Heart right ventricle (tissue), 16 donors: ENCODE measurements around the gene MFRP. TPM values are rescaled to one million over a fixed set of nuclear protein-coding genes. Genes with fewer than 3 reads are reported as not detected.

Experiments used
- ATAC-seq, 8 donors: fragments of 200-7000 bp; cut with Tn5 transposase; one replicate each; pipeline ENCODE4 v1.9.1; 2020; ENCODE audit warnings: mild to moderate bottlenecking in 8 of 8, moderate library complexity in 8 of 8, moderate number of reproducible peaks in 1 of 8
- DNase-seq, 2 donors: peaks; one replicate each; pipeline ENCODE4 v3.0.0-alpha.2; 2020
- H3K27ac ChIP-seq, 10 donors: fragments of 200-600 bp; sonication (generic) in 2 of 10; one replicate each; pipeline versions ENCODE4 v1.5.0 to v1.8.0; 2020 to 2022; ENCODE audit warnings: mild to moderate bottlenecking in 3 of 10
- H3K27me3 ChIP-seq, 7 donors: fragments of 200-600 bp; one replicate each; pipeline ENCODE4 v1.8.0; 2021 to 2022; ENCODE audit warnings: mild to moderate bottlenecking in 2 of 7
- H3K36me3 ChIP-seq, 9 donors: fragments of 200-600 bp; sonication (generic) in 1 of 9; one replicate each; pipeline versions ENCODE4 v1.5.0 to v1.8.0; 2020 to 2022; ENCODE audit warnings: mild to moderate bottlenecking in 2 of 9
- H3K4me1 ChIP-seq, 9 donors: fragments of 200-600 bp; sonication (generic) in 1 of 9; one replicate each; pipeline versions ENCODE4 v1.5.0 to v1.8.0; 2020 to 2022; ENCODE audit warnings: mild to moderate bottlenecking in 4 of 9
- H3K4me3 ChIP-seq, 10 donors: fragments of 200-600 bp; sonication (generic) in 2 of 10; one replicate each; pipeline versions ENCODE4 v1.5.0 to v1.8.0; 2020 to 2022; ENCODE audit warnings: mild to moderate bottlenecking in 7 of 10, moderate library complexity in 2 of 10
- H3K9me3 ChIP-seq, 11 donors: fragments of 200-600 bp in 10 of 11; sonication (generic) in 2 of 11; one replicate each; pipeline versions ENCODE4 v1.5.0 to v1.8.0; 2013 to 2022; ENCODE audit warnings: mild to moderate bottlenecking in 2 of 11, control low read depth in 1 of 11, moderate library complexity in 1 of 11
- CTCF ChIP-seq, 9 donors: fragments of 200-600 bp; sonication (generic) in 2 of 9; IDR thresholded peaks; one replicate each; pipeline versions ENCODE4 v1.5.0 to v1.8.0; 2021 to 2022; ENCODE audit warnings: antibody characterized with exemption in 9 of 9, mild to moderate bottlenecking in 5 of 9, moderate library complexity in 1 of 9
- WGBS, 2 donors: extraction: QIAGEN DNeasy Blood & Tissue Kit; methylation state at CpG; one replicate each; pipeline ENCODE4 v1.1.7; 2013; ENCODE audit warnings: inconsistent platforms in 1 of 2; 5-methylcytosine and 5-hydroxymethylcytosine counted together
- intact Hi-C, 10 donors: fragments of 100-400 bp; cut with DNase I; formaldehyde crosslinking; loops; one replicate each; pipeline versions ENCODE4 v1.11.1 to v1.14.2; 2022
- polyA plus RNA-seq, 2 donors: library from polyadenylated mRNA; stranded (reverse); fragments of 200-250 nt; gene quantifications; one replicate each; pipeline ENCODE4 v1.2.3, GENCODE V29; 2013
- total RNA-seq, 10 donors: library from RNA; stranded (reverse); fragmentation: NEBNext Ultra II Directional in 3 of 10; extraction: Animal tissue kit (Norgen Biotek cat#: 25700) in 3 of 10; gene quantifications; one replicate each; pipeline versions ENCODE4 v1.2.1 to v1.2.4, GENCODE V29; 2021 to 2023
- donor health status: Arrhythmogenic right ventricular cardiomyopathy.
- donor health status: ischemic (EF 13 %, LVEDD 7.1; RV severe dilation, severe dysfunction).
- donor health status: healthy with polysubstance abuse.
- donor health status: DM: no; HTN: yes; CAD: no.
- donor health status: DM: no; HTN: no; CAD: no.
- donor health status: ischemic (EF 25% LVEDD 6.9; RV normal size, moderate dysfunction).
- donor health status: ischemic (EF 25% LVEDD 5.7; RV mildly dilated, moderate dysfunction).
- donor health status: healthy.
- donor health status: DM: yes; HTN: yes; CAD: no.
- donor health status: Ischemic cardiomyopathy.
- donor health status: ischemic (EF 35%, LVEDD 5.7; RV mildly dilated, moderate dysfunction).
- donor health status: nonischemic (EF 11% LVEDD 7.7; RV severe dilation, severe dysfunction).
- donor health status: DM: yes; HTN: yes; CAD: no.
- donor health status: PGD.
- donor health status: ischemic (EF 29% LVEDD 5.4; RV normal size, mild dysfunction).
- donor health status: nonischemic (EF 23%, LVEDD 6.1; RV moderate dilation, normal function).

Gene MFRP
- total and polyA plus RNA-seq, 12 donors, result 0.04 TPM; not detected in 11

- ATAC-seq (no peak), DNase-seq (no peak)
- 58 to 69% methylated on average over 11 of the region's 11 CpGs for WGBS, 2 donors
- no peak for TF ChIP-seq CTCF (IDR thresholded peaks at IDR 0.05)
- H3K27me3 ChIP-seq, result peaks cover 0 to 45% (median 0%) of the 10 kb centered on the region in 7 donors
- peaks cover 23 to 97% (median 74%) of the 10 kb centered on the region in 9 donors for H3K4me1 ChIP-seq
- no peak overlapping the region for H3K4me3 ChIP-seq
- no peaks in the 10 kb centered on the region for H3K36me3 ChIP-seq
- H3K9me3 ChIP-seq, result no peaks in the 10 kb centered on the region
- intact Hi-C loops, result no loop called here
- peak overlapping the region in 9 of 10 donors; percentile 86 to 98 (median 94) for H3K27ac ChIP-seq
Observed at GRCh38 chr11:119366690-119367620, 20.4 kb upstream of the MFRP start.

- no peak for TF ChIP-seq CTCF (IDR thresholded peaks at IDR 0.05)
- H3K27me3 ChIP-seq, result peaks cover 0 to 47% (median 0%) of the 10 kb centered on the region in 7 donors
- 32 to 47% methylated on average over 6 of the region's 6 CpGs for WGBS, 2 donors
Observed at GRCh38 chr11:119365071-119365591, 18.6 kb upstream of the MFRP start.

GRCh38 chr11:119363851-119364590 lies 17.5 kb upstream of the MFRP start:
- TF ChIP-seq CTCF (IDR thresholded peaks at IDR 0.05), result no peak
- 2 to 3% methylated on average over 41 to 88 of the region's 88 CpGs for WGBS, 2 donors
- Histone ChIP-seq H3K36me3 (peaks cover 0 to 14% (median 0%) of the 10 kb centered on the region in 9 donors), H3K27ac (peak overlapping the region; percentile 80 to 98 (median 92)), H3K4me3 (peak overlapping the region; percentile 47 to 65 (median 59)), H3K9me3 (no peaks in the 10 kb centered on the region), H3K27me3 (peaks cover 0 to 47% (median 0%) of the 10 kb centered on the region in 7 donors), H3K4me1 (peaks cover 26 to 96% (median 66%) of the 10 kb centered on the region in 9 donors)
- ATAC-seq (peak; percentile 22 to 78 (median 46)), DNase-seq (peak in 1 of 2 donors; percentile 79)
- intact Hi-C loops, result no loop called here

More at GRCh38 chr11:119365071-119365591, 18.6 kb upstream of the MFRP start:
- peak overlapping the region; percentile 78 to 98 (median 92) for H3K27ac ChIP-seq
- ATAC-seq, result peak in 4 of 8 donors; percentile 4 to 14 (median 8)
- intact Hi-C loops, result no loop called here
- H3K36me3 ChIP-seq, result peaks cover 0 to 4% (median 0%) of the 10 kb centered on the region in 9 donors
- peaks cover 31 to 96% (median 64%) of the 10 kb centered on the region in 9 donors for H3K4me1 ChIP-seq
- H3K9me3 ChIP-seq, result no peaks in the 10 kb centered on the region
- DNase-seq, result no peak
- peak overlapping the region in 8 of 10 donors; percentile 16 to 65 (median 60) for H3K4me3 ChIP-seq
